ENCODE results near the gene GNB3.

The GNB3 gene
- total RNA-seq = 0.27 to 1.4 (median 1.0) reads per million in 4 donors

GRCh38 chr12:6840761-6841515 lies at the start of gene GNB3:
TSS of gene GNB3 (plus strand) at chr12:6840925. CDS start at chr12:6841288, 363 bp downstream.
- DNase-seq = no peak

GRCh38 chr12:6791931-6792520 lies 48.7 kb upstream of the GNB3 start:
- no peak for DNase-seq

DNA sequence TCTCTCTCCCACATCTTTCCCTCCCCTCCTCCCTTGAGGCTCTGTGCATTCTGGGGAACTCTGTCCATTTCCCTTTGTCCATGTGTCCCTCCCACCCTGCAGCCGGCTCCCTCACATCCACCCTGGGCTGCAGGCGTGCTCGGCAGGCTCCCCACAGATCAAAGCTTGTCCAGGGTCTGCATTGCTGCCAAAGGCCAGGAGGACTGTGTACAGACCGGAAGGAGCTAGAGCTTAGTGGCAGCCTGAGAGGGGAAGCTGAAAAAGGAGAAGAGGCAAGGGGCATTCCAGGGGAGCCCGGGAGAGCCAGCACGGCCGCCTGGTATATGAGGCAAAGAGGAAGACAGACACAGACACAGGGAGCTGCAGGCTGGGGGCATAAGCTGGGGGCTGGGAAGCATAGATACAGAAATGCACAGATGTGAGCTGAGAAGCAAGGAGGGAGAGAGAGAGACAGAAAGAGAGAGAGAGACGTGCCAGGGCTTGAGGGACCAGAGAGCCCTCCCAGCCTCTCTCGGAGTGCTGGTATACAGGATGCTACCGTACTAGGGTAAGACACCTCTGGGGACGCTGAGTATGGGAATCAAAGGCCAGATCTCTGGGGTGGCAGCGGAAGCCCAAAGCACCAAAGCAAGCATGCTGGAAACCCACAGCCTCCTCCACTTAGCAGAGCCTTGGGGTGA lies 48.1 kb upstream of the GNB3 start:
- peak in 3 of 5 donors; percentile 21 to 68 (median 54) for DNase-seq

DNA sequence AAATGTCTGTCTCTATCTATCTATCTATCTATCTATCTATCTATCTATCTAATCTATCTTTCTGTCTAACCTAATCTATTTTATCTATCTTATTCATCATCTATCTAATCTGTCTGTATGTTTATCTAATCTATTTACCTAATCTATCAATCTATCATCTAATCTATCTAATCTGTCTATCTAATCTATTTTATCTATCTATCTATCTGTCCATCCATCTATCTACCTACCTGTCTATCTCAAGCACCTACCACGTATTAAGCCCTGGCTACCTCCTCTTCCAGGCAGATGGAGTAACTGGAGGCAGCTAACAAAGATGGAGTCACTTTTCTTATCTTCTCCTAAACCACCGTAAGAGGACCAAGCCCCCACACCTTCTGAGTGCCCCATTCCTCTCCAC lies 45.6 kb upstream of the GNB3 start:
- DNase-seq = no peak

DNA sequence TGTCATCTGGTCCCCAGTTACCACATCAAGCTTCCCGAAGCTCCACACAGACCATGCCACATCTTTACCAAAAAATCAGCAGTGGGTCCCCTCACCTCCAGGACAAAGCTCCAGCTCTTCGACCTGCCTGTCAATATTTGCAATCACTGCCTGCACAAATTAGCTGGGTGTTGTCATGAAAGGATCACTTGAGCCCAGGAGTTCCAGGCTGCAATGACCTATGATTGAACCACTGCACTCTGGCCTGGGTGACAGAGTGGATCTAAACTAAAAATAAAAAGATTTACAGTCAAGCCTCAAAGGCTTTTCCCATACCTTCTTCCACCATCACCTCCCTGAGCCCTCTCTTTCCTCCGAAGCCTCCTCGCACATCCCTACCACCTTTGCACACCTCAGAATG lies 44.1 kb upstream of the GNB3 start:
- no peak for DNase-seq

GRCh38 chr12:6799147-6799546 lies 41.6 kb upstream of the GNB3 start:
- DNase-seq = no peak

- no peak for DNase-seq
These were observed 33.6 kb upstream of the GNB3 start for GRCh38 chr12:6807170-6807569.

GRCh38 chr12:6809056-6809455 lies 31.7 kb upstream of the GNB3 start:
- no peak for DNase-seq

DNA sequence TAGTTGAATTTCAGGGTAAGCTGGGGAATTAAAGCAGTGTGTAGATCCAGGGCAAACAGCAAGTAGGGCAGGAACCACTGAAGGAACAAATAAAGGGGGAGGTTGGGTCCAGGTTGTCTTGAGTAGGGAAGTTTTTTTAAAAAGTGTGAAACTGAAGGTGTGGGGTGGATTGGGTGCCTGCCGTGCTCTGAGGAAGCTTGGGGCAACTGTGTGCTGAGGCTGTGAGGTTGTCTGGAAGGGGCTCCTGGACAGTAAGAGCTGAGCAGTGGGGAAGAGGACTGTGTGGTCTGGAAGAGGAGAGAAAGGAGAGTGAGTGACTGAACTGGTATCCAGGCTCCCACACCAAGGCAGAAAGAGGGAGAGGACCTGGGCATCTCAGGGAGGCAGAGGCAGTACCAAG lies 30.0 kb upstream of the GNB3 start:
- DNase-seq = no peak

- DNase-seq = no peak
These were observed 27.4 kb upstream of the GNB3 start for GRCh38 chr12:6813363-6813762.

- DNase-seq = no peak
These were observed 24.1 kb upstream of the GNB3 start for GRCh38 chr12:6816598-6816997.

- DNase-seq = no peak
These were observed 23.6 kb upstream of the GNB3 start for GRCh38 chr12:6817098-6817497.

DNA sequence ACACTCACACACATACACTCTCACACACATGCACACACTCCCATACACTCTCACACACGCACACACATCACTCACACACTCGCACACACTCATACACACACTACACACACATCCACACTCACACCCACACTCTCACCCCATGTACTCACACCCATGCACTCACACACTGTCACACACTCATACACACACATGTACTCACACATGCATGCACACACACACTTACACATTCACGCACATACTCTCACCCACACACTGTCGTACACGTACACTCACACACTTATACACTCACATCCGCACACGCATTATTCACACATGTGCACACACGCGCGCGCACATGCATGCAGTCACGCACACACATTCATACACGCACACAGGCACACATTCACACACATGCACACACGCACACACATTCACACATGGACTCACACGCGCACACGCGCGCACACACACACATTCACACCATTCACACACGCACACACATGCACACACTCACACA lies 23.0 kb upstream of the GNB3 start:
- DNase-seq = no peak

DNA sequence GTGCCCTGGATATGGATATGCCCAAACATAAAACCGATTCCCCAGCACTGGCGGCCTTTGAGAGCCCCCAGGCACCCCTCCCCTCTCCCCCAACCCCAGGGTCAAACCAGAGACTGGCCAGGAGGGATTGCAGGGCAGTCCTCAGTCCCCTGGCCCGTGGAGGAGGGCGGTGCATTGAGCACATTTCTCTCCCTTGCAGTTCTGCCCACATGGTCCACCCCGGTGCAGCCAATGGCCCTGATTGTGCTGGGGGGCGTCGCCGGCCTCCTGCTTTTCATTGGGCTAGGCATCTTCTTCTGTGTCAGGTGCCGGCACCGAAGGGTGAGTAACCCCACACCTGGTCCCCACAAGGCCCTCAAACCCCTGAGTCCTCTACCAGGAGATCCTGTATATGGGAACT lies 22.5 kb upstream of the GNB3 start:
- DNase-seq = no peak

GRCh38 chr12:6818645-6819044 lies 22.1 kb upstream of the GNB3 start:
- DNase-seq = no peak

DNA sequence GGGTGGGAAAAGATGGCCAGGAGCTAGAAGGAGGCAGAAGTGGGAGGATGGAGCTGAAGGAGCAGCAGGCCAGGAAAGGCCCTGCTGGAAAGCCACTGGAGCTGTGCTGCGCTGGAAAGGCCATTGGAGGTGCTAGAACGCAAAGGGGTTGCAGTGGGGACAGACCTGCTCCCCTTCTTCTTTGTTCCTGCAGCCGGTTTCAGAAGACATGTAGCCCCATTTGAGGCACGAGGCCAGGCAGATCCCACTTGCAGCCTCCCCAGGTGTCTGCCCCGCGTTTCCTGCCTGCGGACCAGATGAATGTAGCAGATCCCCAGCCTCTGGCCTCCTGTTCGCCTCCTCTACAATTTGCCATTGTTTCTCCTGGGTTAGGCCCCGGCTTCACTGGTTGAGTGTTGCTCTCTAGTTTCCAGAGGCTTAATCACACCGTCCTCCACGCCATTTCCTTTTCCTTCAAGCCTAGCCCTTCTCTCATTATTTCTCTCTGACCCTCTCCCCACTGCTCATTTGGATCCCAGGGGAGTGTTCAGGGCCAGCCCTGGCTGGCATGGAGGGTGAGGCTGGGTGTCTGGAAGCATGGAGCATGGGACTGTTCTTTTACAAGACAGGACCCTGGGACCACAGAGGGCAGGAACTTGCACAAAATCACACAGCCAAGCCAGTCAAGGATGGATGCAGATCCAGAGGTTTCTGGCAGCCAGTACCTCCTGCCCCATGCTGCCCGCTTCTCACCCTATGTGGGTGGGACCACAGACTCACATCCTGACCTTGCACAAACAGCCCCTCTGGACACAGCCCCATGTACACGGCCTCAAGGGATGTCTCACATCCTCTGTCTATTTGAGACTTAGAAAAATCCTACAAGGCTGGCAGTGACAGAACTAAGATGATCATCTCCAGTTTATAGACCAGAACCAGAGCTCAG lies 21.4 kb upstream of the GNB3 start:
- no peak for DNase-seq

DNA sequence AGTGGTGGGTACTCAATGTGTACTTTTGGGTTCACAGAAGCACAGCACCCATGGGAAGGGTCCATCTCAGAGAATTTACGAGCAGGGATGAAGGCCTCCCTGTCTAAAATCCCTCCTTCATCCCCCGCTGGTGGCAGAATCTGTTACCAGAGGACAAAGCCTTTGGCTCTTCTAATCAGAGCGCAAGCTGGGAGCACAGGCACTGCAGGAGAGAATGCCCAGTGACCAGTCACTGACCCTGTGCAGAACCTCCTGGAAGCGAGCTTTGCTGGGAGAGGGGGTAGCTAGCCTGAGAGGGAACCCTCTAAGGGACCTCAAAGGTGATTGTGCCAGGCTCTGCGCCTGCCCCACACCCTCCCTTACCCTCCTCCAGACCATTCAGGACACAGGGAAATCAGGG lies 20.6 kb upstream of the GNB3 start:
- DNase-seq = no peak

- DNase-seq = no peak
These were observed 18.9 kb upstream of the GNB3 start, which contains the start of gene GPR162 for GRCh38 chr12:6821591-6822425. TSS of gene GPR162 (plus strand) at chr12:6821821. CDS start at chr12:6823899, 2,078 bp downstream.

DNA sequence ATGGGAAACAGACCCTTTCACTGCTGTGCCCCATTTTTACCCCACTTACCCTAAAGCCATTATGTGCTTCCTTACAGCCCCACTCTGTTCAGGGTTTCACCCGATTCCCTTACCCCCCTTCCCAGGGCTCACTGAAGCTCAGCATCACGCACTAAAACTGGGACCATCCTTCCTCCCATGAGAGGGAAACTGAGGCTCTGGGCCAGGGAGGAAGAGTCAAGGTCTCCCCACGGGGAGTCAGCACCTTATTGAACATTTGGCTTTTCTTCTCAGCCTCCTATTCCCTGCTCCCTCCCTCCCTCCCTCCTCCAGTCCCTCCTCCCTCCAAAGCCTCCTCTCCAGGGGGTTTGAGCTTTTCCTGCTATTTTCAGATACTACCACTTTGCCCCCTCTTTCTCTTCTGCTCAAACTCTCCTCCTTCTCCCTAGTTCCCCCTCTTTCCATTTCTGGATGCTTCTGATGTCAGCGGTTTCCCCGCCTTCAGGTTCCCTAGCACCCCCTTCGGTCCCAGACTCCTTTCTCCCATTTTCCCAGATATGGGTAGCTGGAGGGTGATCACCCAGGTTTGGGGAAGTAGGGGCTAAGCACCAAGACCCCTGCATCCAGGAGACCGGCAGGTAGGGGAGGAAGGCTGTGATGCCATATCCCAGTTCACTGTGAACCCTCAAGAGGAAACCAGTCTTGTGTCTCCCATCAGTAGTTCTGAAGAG lies 18.1 kb upstream of the GNB3 start:
- DNase-seq = no peak

- no peak for DNase-seq
These were observed 17.3 kb upstream of the GNB3 start for GRCh38 chr12:6823182-6824084.

All from T-helper 1 cell (primary cell).